Stimulated activated effector memory CD8-positive, alpha-beta T cell treated with anti-CD3 and anti-CD28 coated beads, Interleukin-12 subunit alpha, Interleukin-12 subunit beta, amount 100 ng/mL, for 72 hours (primary cell): ENCODE results near the gene TRRAP.

Experiments
- ATAC-seq: fragments of 150-1000 bp; cut with Tn5 transposase; 2 replicates; pipeline ENCODE4 v1.10.0; 2021
- DNase-seq, 2 donors: peaks; one replicate each; pipeline ENCODE4 v3.0.0; 2021 to 2022; ENCODE audit warnings: low spot score in 2 of 2
- H3K27ac Mint-ChIP-seq: one replicate; pipeline ENCODE4 v1.8.0; 2022; ENCODE audit warnings: mild to moderate bottlenecking, mixed read lengths
- H3K36me3 Mint-ChIP-seq: one replicate; pipeline ENCODE4 v1.8.0; 2022; ENCODE audit warnings: mild to moderate bottlenecking, mixed read lengths
- H3K4me1 Mint-ChIP-seq: one replicate; pipeline ENCODE4 v1.8.0; 2022; ENCODE audit warnings: mixed read lengths
- H3K4me3 Mint-ChIP-seq: one replicate; pipeline ENCODE4 v1.8.0; 2022; ENCODE audit warnings: mild to moderate bottlenecking, mixed read lengths
- H3K9me3 Mint-ChIP-seq: one replicate; pipeline ENCODE4 v1.8.0; 2022; ENCODE audit warnings: mixed read lengths

TRRAP gene

GRCh38 chr7:99020413-99020715 lies 142.0 kb downstream of the TRRAP start:
- Mint-ChIP-seq H3K4me1 (no peaks in the 10 kb centered on the region), H3K27ac (peak overlapping the region; percentile 48), H3K36me3 (peaks cover 54% of the 10 kb centered on the region), H3K9me3 (no peaks in the 10 kb centered on the region), H3K4me3 (no peak overlapping the region)
- no peak for DNase-seq
- ATAC-seq, result no peak

GRCh38 chr7:99021941-99022560 lies 143.7 kb downstream of the TRRAP start:
- Mint-ChIP-seq H3K9me3 (no peaks in the 10 kb centered on the region), H3K36me3 (peaks cover 40% of the 10 kb centered on the region), H3K4me1 (no peaks in the 10 kb centered on the region), H3K27ac (peak overlapping the region; percentile 48), H3K4me3 (no peak overlapping the region)
- ATAC-seq (no peak), DNase-seq (no peak)

GRCh38 chr7:99024066-99024465 lies 145.7 kb downstream of the TRRAP start:
- H3K27ac Mint-ChIP-seq, result peak overlapping the region; percentile 39

GRCh38 chr7:99027241-99027640 lies 148.9 kb downstream of the TRRAP start:
- peaks cover 64% of the 10 kb centered on the region for H3K36me3 Mint-ChIP-seq
- no peaks in the 10 kb centered on the region for H3K9me3 Mint-ChIP-seq
- ATAC-seq (no peak), DNase-seq (no peak)
- H3K27ac Mint-ChIP-seq, result peak overlapping the region; percentile 41
- H3K4me3 Mint-ChIP-seq, result no peak overlapping the region
- H3K4me1 Mint-ChIP-seq, result no peaks in the 10 kb centered on the region

More at GRCh38 chr7:99024066-99024465, 145.7 kb downstream of the TRRAP start:
- H3K4me3 Mint-ChIP-seq, result no peak overlapping the region
- peaks cover 56% of the 10 kb centered on the region for H3K36me3 Mint-ChIP-seq
- ATAC-seq, result no peak
- no peak for DNase-seq
- no peaks in the 10 kb centered on the region for H3K9me3 Mint-ChIP-seq
- H3K4me1 Mint-ChIP-seq, result no peaks in the 10 kb centered on the region

- ATAC-seq (no peak), DNase-seq (no peak)
- H3K9me3 Mint-ChIP-seq, result no peaks in the 10 kb centered on the region
- no peaks in the 10 kb centered on the region for H3K4me1 Mint-ChIP-seq
- H3K4me3 Mint-ChIP-seq, result no peak overlapping the region
- H3K27ac Mint-ChIP-seq, result peak overlapping the region; percentile 41
- peaks cover 64% of the 10 kb centered on the region for H3K36me3 Mint-ChIP-seq
Measured at GRCh38 chr7:99027841-99028240, 149.5 kb downstream of the TRRAP start.

GRCh38 chr7:99028261-99028973 lies 150.1 kb downstream of the TRRAP start:
- no peak overlapping the region for H3K27ac Mint-ChIP-seq

GRCh38 chr7:99029466-99030435 lies 151.4 kb downstream of the TRRAP start:
- DNase-seq, result no peak
- no peak for ATAC-seq
- no peak overlapping the region for H3K4me3 Mint-ChIP-seq
- H3K27ac Mint-ChIP-seq, result peak overlapping the region; percentile 50
- H3K4me1 Mint-ChIP-seq, result no peaks in the 10 kb centered on the region
- H3K9me3 Mint-ChIP-seq, result no peaks in the 10 kb centered on the region
- H3K36me3 Mint-ChIP-seq, result peaks cover 78% of the 10 kb centered on the region

More at GRCh38 chr7:99028261-99028973, 150.1 kb downstream of the TRRAP start:
- Mint-ChIP-seq H3K4me3 (no peak overlapping the region), H3K36me3 (peaks cover 65% of the 10 kb centered on the region), H3K9me3 (no peaks in the 10 kb centered on the region), H3K4me1 (no peaks in the 10 kb centered on the region)
- no peak for DNase-seq
- ATAC-seq, result no peak

GRCh38 chr7:99030457-99030856 lies 152.1 kb downstream of the TRRAP start:
- DNase-seq, result no peak
- Mint-ChIP-seq H3K9me3 (no peaks in the 10 kb centered on the region), H3K36me3 (peaks cover 85% of the 10 kb centered on the region), H3K4me1 (no peaks in the 10 kb centered on the region), H3K4me3 (no peak overlapping the region), H3K27ac (peak overlapping the region; percentile 50)
- ATAC-seq, result no peak

- no peak for ATAC-seq
- H3K27ac Mint-ChIP-seq, result peak overlapping the region; percentile 50
- no peaks in the 10 kb centered on the region for H3K9me3 Mint-ChIP-seq
- no peaks in the 10 kb centered on the region for H3K4me1 Mint-ChIP-seq
- peaks cover 90% of the 10 kb centered on the region for H3K36me3 Mint-ChIP-seq
- DNase-seq, result no peak
- H3K4me3 Mint-ChIP-seq, result no peak overlapping the region
Measured at GRCh38 chr7:99030951-99031350, 152.6 kb downstream of the TRRAP start.

- ATAC-seq (no peak), DNase-seq (no peak)
- H3K4me1 Mint-ChIP-seq, result no peaks in the 10 kb centered on the region
- H3K9me3 Mint-ChIP-seq, result no peaks in the 10 kb centered on the region
- no peak overlapping the region for H3K4me3 Mint-ChIP-seq
- peak overlapping the region; percentile 50 for H3K27ac Mint-ChIP-seq
- peaks cover 96% of the 10 kb centered on the region for H3K36me3 Mint-ChIP-seq
Measured at GRCh38 chr7:99031496-99031895, 153.2 kb downstream of the TRRAP start.

GRCh38 chr7:99032928-99033327 lies 154.6 kb downstream of the TRRAP start:
- no peak overlapping the region for H3K27ac Mint-ChIP-seq

GRCh38 chr7:99033765-99034164 lies 155.4 kb downstream of the TRRAP start:
- Mint-ChIP-seq H3K9me3 (no peaks in the 10 kb centered on the region), H3K4me1 (no peaks in the 10 kb centered on the region), H3K27ac (no peak overlapping the region), H3K4me3 (no peak overlapping the region), H3K36me3 (peaks cover 100% of the 10 kb centered on the region)
- no peak for ATAC-seq
- no peak for DNase-seq

More at GRCh38 chr7:99032928-99033327, 154.6 kb downstream of the TRRAP start:
- Mint-ChIP-seq H3K4me3 (no peak overlapping the region), H3K9me3 (no peaks in the 10 kb centered on the region), H3K4me1 (no peaks in the 10 kb centered on the region), H3K36me3 (peaks cover 100% of the 10 kb centered on the region)
- ATAC-seq (no peak), DNase-seq (no peak)

GRCh38 chr7:99034932-99035722 lies 156.8 kb downstream of the TRRAP start:
- Mint-ChIP-seq H3K27ac (no peak overlapping the region), H3K4me1 (no peaks in the 10 kb centered on the region), H3K4me3 (no peak overlapping the region), H3K36me3 (peaks cover 100% of the 10 kb centered on the region), H3K9me3 (no peaks in the 10 kb centered on the region)
- no peak for DNase-seq
- ATAC-seq, result no peak

- ATAC-seq, result no peak
- no peak overlapping the region for H3K27ac Mint-ChIP-seq
- no peak overlapping the region for H3K4me3 Mint-ChIP-seq
- H3K36me3 Mint-ChIP-seq, result peaks cover 100% of the 10 kb centered on the region
- DNase-seq, result no peak
- no peaks in the 10 kb centered on the region for H3K9me3 Mint-ChIP-seq
- no peaks in the 10 kb centered on the region for H3K4me1 Mint-ChIP-seq
Measured at GRCh38 chr7:99035723-99036545, 157.6 kb downstream of the TRRAP start.
